GM13976 (cell line): Measurements from ENCODE around the gene SPESP1.

ENCODE experiments used
- DNase-seq: peaks from one replicate; pipeline ENCODE4 v3.0.0; 2012; ENCODE audit warnings: low spot score
- in situ Hi-C: fragments of 300-500 bp; cut with MboI; formaldehyde crosslinking; loops from one replicate; pipeline ENCODE4 v1.12.0; 2022; ENCODE audit warnings: low sequenced_read_pairs, mixed read lengths, inconsistent platforms; ENCODE audit not compliant: unreplicated experiment
- TF ChIP-seq, protein P1 (sequence below): IDR thresholded peaks from 2 replicates; pipeline ENCODE4 v1.5.1; 2012; ENCODE audit warnings: borderline replicate concordance, mild to moderate bottlenecking; ENCODE audit not compliant: insufficient read depth; ENCODE audit errors: extremely low read depth, missing control alignments, control extremely low read depth

SPESP1 gene

DNA sequence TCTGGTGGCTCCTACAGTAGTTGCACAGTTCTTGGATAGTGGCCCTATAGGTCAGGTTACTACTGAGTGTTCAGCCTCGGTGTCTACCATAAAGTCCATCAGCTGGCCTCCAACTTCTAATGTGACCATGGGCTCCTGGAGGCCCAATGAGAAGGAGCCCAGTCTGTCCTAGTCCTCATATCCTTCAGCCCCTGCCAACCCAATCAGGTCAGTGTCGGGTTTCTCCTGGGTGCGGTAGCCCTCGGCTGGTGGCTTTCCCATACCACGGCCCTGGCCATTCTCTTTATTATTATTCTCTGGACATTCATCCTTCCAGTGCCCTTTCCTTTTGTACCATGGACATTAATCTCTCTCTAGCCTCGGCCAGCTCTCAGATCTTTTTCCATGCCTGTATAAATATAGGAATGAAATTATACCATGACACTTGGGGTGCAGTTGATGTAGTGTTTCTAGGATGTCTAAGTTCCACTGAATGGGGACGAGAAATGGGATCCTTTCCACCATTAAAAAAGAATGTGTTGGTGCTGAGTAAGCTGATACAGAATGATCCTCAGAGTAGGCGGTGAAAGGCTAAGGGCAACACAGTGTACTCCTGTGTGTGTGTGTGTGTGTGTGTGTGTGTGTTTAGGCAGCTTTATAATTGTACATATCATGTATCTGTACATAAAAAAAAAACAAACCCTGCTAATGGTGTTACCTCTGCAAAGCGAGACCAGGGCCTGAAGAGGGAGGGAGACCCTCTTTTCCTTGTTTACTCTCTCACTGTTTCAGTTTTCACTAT is 64.8 kb downstream of the SPESP1 start:
- DNase-seq = no peak
- in situ Hi-C loops = no loop called here
- TF ChIP-seq, protein P1, sequence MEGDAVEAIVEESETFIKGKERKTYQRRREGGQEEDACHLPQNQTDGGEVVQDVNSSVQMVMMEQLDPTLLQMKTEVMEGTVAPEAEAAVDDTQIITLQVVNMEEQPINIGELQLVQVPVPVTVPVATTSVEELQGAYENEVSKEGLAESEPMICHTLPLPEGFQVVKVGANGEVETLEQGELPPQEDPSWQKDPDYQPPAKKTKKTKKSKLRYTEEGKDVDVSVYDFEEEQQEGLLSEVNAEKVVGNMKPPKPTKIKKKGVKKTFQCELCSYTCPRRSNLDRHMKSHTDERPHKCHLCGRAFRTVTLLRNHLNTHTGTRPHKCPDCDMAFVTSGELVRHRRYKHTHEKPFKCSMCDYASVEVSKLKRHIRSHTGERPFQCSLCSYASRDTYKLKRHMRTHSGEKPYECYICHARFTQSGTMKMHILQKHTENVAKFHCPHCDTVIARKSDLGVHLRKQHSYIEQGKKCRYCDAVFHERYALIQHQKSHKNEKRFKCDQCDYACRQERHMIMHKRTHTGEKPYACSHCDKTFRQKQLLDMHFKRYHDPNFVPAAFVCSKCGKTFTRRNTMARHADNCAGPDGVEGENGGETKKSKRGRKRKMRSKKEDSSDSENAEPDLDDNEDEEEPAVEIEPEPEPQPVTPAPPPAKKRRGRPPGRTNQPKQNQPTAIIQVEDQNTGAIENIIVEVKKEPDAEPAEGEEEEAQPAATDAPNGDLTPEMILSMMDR = no peak
